ENCODE measurements around the gene EIF1.

The EIF1 gene

DNA sequence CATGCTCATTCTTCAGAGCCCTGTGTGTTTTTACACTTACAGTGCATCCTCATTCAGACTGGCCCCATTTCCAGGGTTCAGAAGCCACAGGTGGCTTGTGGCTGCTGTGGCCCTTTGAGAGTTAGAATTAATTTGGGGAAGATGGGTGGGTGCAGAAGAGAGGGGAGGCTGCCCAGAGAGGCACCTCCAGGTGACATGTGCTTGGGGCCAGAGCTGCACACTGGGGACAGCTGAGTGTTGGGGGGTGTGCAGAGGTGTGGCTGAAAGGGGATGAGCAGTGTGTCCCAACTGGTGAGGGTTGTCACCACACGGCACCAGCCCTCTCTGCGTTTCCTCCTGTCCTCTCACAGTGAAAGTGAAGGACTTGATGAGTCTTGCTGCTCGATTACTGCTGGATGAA lies 6.9 kb upstream of the EIF1 start:
- H4K12ac ChIP-seq (ENCODE audit: low read depth, low read length), result no peak overlapping the region
- WGBS (ENCODE audit: extremely low coverage, insufficient coverage, insufficient read length), result no CpG with 5 or more reads among the region's 3 CpGs
- H3K36me3 ChIP-seq (ENCODE audit: control insufficient read depth in 1 of 2, insufficient read depth in 2 of 2, low read length in 2 of 2), result no peaks in the 10 kb centered on the region
- H3K9me3 ChIP-seq (ENCODE audit: insufficient read depth, low read depth, low read length), result no peaks in the 10 kb centered on the region
- H2BK5ac ChIP-seq (ENCODE audit: low read depth, low read length, poor library complexity), result no peak overlapping the region
- no peak overlapping the region for H4K91ac ChIP-seq (ENCODE audit: low read depth, low read length)
- no peak overlapping the region for H4K8ac ChIP-seq (ENCODE audit: low read depth, low read length)
- H3K27me3 ChIP-seq (ENCODE audit: insufficient read depth, low read length), result no peaks in the 10 kb centered on the region
- no peak overlapping the region for H2BK12ac ChIP-seq (ENCODE audit: low read length)
- no peak overlapping the region for H3K27ac ChIP-seq (ENCODE audit: low read depth, low read length)
- H3K4me3 ChIP-seq (ENCODE audit: low read depth, low read length), result no peak overlapping the region
- no peak overlapping the region for H2BK120ac ChIP-seq (ENCODE audit: insufficient read depth, low read length, poor library complexity)
- no peak overlapping the region for H3K23ac ChIP-seq (ENCODE audit: low read length)
- no peak overlapping the region for H3K14ac ChIP-seq (ENCODE audit: low read length)
- H3K79me1 ChIP-seq (ENCODE audit: low read length), result no peaks in the 10 kb centered on the region
- no peak overlapping the region for H3K18ac ChIP-seq (ENCODE audit: low read length)
- no peak overlapping the region for H3K4me2 ChIP-seq (ENCODE audit: low read length)
- H3K9ac ChIP-seq (ENCODE audit: low read length), result no peak overlapping the region
- DNase-seq, result no peak
- H3K79me2 ChIP-seq (ENCODE audit: control insufficient read depth, insufficient read depth, low read length, poor library complexity), result no peaks in the 10 kb centered on the region
- H3K4me1 ChIP-seq (ENCODE audit: control insufficient read depth in 1 of 2, insufficient read depth in 2 of 2, low read length in 2 of 2), result peaks cover 0 to 2% of the 10 kb centered on the region in 2 experiments
- no peak overlapping the region for H2AFZ ChIP-seq (ENCODE audit: insufficient read depth, low read length, poor library complexity)
- no peak overlapping the region for H2AK5ac ChIP-seq (ENCODE audit: low read length)
- H3K4ac ChIP-seq (ENCODE audit: low read depth, low read length), result no peak overlapping the region

DNA sequence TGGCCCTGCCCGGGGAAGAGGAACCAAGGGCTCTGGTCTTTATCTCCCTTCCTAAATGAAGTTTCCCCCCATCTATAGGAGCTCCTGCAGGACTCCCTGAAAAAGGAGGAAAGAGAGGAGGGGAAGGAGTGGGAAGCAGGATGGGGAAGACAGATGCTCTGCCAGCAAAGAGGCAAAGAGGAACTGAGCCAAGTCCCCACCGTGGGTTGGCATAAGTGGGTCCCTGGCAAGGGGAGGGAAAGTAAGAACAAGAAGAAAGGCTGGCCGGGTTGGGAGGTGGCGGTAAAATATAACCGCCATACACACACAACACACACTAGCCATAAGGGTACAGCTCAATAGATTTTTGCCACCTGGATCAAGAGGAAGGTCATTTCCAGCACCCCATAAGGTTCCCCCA lies 6.1 kb upstream of the EIF1 start:
- no peak overlapping the region for H3K4ac ChIP-seq (ENCODE audit: low read depth, low read length)
- no CpG with 5 or more reads among the region's 5 CpGs for WGBS (ENCODE audit: extremely low coverage, insufficient coverage, insufficient read length)
- H3K36me3 ChIP-seq (ENCODE audit: control insufficient read depth in 1 of 2, insufficient read depth in 2 of 2, low read length in 2 of 2), result no peaks in the 10 kb centered on the region
- H4K91ac ChIP-seq (ENCODE audit: low read depth, low read length), result no peak overlapping the region
- H3K27me3 ChIP-seq (ENCODE audit: insufficient read depth, low read length), result no peaks in the 10 kb centered on the region
- no peak overlapping the region for H2BK120ac ChIP-seq (ENCODE audit: insufficient read depth, low read length, poor library complexity)
- H3K4me2 ChIP-seq (ENCODE audit: low read length), result no peak overlapping the region
- H3K14ac ChIP-seq (ENCODE audit: low read length), result no peak overlapping the region
- H3K9me3 ChIP-seq (ENCODE audit: insufficient read depth, low read depth, low read length), result no peaks in the 10 kb centered on the region
- no peak overlapping the region for H2AFZ ChIP-seq (ENCODE audit: insufficient read depth, low read length, poor library complexity)
- no peak overlapping the region for H3K23ac ChIP-seq (ENCODE audit: low read length)
- H3K79me1 ChIP-seq (ENCODE audit: low read length), result no peaks in the 10 kb centered on the region
- no peaks in the 10 kb centered on the region for H3K79me2 ChIP-seq (ENCODE audit: control insufficient read depth, insufficient read depth, low read length, poor library complexity)
- no peak overlapping the region for H2AK5ac ChIP-seq (ENCODE audit: low read length)
- no peak overlapping the region for H3K27ac ChIP-seq (ENCODE audit: low read depth, low read length)
- no peak overlapping the region for H3K4me3 ChIP-seq (ENCODE audit: low read depth, low read length)
- H3K4me1 ChIP-seq (ENCODE audit: control insufficient read depth in 1 of 2, insufficient read depth in 2 of 2, low read length in 2 of 2), result no peaks in the 10 kb centered on the region
- H3K18ac ChIP-seq (ENCODE audit: low read length), result no peak overlapping the region
- H2BK12ac ChIP-seq (ENCODE audit: low read length), result no peak overlapping the region
- H3K9ac ChIP-seq (ENCODE audit: low read length), result no peak overlapping the region
- no peak overlapping the region for H2BK5ac ChIP-seq (ENCODE audit: low read depth, low read length, poor library complexity)
- no peak for DNase-seq
- H4K12ac ChIP-seq (ENCODE audit: low read depth, low read length), result no peak overlapping the region
- no peak overlapping the region for H4K8ac ChIP-seq (ENCODE audit: low read depth, low read length)

DNA sequence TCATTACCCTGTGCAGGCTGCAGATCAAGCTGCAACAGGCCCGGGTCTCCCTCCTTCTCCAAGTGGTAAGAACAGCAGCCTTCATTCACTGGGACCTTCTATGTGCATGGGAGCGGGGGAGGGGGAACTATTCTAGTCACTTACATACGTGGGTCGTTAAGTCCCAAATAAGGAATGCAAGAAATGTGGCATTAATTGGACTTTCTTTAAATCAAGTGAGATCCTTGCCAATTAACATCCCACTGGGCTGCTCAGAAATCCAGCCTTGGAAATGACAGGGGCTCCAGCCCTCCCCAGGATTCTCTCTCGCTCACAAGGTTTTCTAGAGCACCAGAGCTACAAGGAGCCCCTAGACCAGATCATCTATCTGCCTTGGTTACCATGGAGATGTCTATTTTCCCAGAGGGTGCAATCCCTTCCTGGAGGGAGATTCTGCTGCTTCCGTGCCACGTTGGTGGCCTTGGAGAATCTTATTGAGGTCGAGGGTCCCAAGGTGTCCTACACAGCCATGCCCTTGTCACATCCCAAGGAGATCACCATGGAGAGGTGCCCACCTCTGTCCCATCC lies 5.2 kb upstream of the EIF1 start:
- Histone ChIP-seq H2BK120ac (ENCODE audit: insufficient read depth, low read length, poor library complexity) (no peak overlapping the region), H4K91ac (ENCODE audit: low read depth, low read length) (no peak overlapping the region), H2BK12ac (ENCODE audit: low read length) (no peak overlapping the region), H2AFZ (ENCODE audit: insufficient read depth, low read length, poor library complexity) (no peak overlapping the region), H3K36me3 (ENCODE audit: control insufficient read depth in 1 of 2, insufficient read depth in 2 of 2, low read length in 2 of 2) (no peaks in the 10 kb centered on the region), H3K4ac (ENCODE audit: low read depth, low read length) (no peak overlapping the region), H3K9me3 (ENCODE audit: insufficient read depth, low read depth, low read length) (no peaks in the 10 kb centered on the region), H3K27me3 (ENCODE audit: insufficient read depth, low read length) (no peaks in the 10 kb centered on the region), H4K8ac (ENCODE audit: low read depth, low read length) (no peak overlapping the region), H3K18ac (ENCODE audit: low read length) (no peak overlapping the region), H3K14ac (ENCODE audit: low read length) (no peak overlapping the region), H4K12ac (ENCODE audit: low read depth, low read length) (no peak overlapping the region), H3K79me2 (ENCODE audit: control insufficient read depth, insufficient read depth, low read length, poor library complexity) (no peaks in the 10 kb centered on the region), H2BK5ac (ENCODE audit: low read depth, low read length, poor library complexity) (no peak overlapping the region), H3K4me3 (ENCODE audit: low read depth, low read length) (no peak overlapping the region), H2AK5ac (ENCODE audit: low read length) (no peak overlapping the region), H3K23ac (ENCODE audit: low read length) (no peak overlapping the region), H3K9ac (ENCODE audit: low read length) (no peak overlapping the region), H3K27ac (ENCODE audit: low read depth, low read length) (no peak overlapping the region), H3K79me1 (ENCODE audit: low read length) (peaks cover 4% of the 10 kb centered on the region), H3K4me1 (ENCODE audit: control insufficient read depth in 1 of 2, insufficient read depth in 2 of 2, low read length in 2 of 2) (no peaks in the 10 kb centered on the region), H3K4me2 (ENCODE audit: low read length) (no peak overlapping the region)
- WGBS (ENCODE audit: extremely low coverage, insufficient coverage, insufficient read length), result no CpG with 5 or more reads among the region's 8 CpGs
- DNase-seq, result no peak

DNA sequence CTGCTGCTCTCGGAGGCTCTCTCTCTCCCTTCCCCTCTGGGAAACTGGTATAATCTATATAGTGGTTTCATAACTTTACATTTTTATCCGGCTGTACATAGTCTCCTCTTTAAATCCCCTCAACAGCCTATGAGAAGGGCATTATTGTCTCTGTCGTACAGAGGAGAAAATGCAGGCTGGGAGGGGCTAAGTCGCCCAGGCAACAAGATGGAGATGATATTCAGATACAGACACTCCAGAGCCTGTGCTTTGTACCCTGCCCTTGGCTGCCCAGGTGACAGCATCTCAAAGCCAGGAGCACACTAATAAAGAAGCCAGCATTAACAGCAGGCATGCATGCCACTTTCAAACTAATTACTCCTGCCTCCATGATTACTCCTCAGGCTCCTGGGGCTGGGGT lies 4.7 kb upstream of the EIF1 start:
- Histone ChIP-seq H3K27me3 (ENCODE audit: insufficient read depth, low read length) (no peaks in the 10 kb centered on the region), H4K8ac (ENCODE audit: low read depth, low read length) (no peak overlapping the region), H4K91ac (ENCODE audit: low read depth, low read length) (no peak overlapping the region), H3K27ac (ENCODE audit: low read depth, low read length) (no peak overlapping the region), H3K4me1 (ENCODE audit: control insufficient read depth in 1 of 2, insufficient read depth in 2 of 2, low read length in 2 of 2) (no peaks in the 10 kb centered on the region), H4K12ac (ENCODE audit: low read depth, low read length) (no peak overlapping the region), H3K36me3 (ENCODE audit: control insufficient read depth in 1 of 2, insufficient read depth in 2 of 2, low read length in 2 of 2) (no peaks in the 10 kb centered on the region), H3K4ac (ENCODE audit: low read depth, low read length) (no peak overlapping the region), H3K23ac (ENCODE audit: low read length) (no peak overlapping the region), H3K79me2 (ENCODE audit: control insufficient read depth, insufficient read depth, low read length, poor library complexity) (peaks cover 3% of the 10 kb centered on the region), H3K14ac (ENCODE audit: low read length) (no peak overlapping the region), H3K9me3 (ENCODE audit: insufficient read depth, low read depth, low read length) (no peaks in the 10 kb centered on the region), H2BK5ac (ENCODE audit: low read depth, low read length, poor library complexity) (no peak overlapping the region), H3K4me3 (ENCODE audit: low read depth, low read length) (no peak overlapping the region), H3K79me1 (ENCODE audit: low read length) (peaks cover 7% of the 10 kb centered on the region), H2AFZ (ENCODE audit: insufficient read depth, low read length, poor library complexity) (no peak overlapping the region), H2AK5ac (ENCODE audit: low read length) (no peak overlapping the region), H2BK12ac (ENCODE audit: low read length) (no peak overlapping the region), H3K4me2 (ENCODE audit: low read length) (no peak overlapping the region), H2BK120ac (ENCODE audit: insufficient read depth, low read length, poor library complexity) (no peak overlapping the region), H3K9ac (ENCODE audit: low read length) (no peak overlapping the region), H3K18ac (ENCODE audit: low read length) (no peak overlapping the region)
- DNase-seq, result no peak
- WGBS (ENCODE audit: extremely low coverage, insufficient coverage, insufficient read length), result no CpG with 5 or more reads among the region's 4 CpGs
